Right renal cortex interstitium (tissue), 3 donors: ENCODE results near the gene ZFAND3. TPM values are rescaled to one million over a fixed set of nuclear protein-coding genes. Genes with fewer than 3 reads are reported as not detected.

ENCODE experiments used
- DNase-seq, 3 donors: peaks; one replicate each; pipeline ENCODE4 v3.0.0-alpha.2; 2013; ENCODE audit warnings: low read depth in 3 of 3, low spot score in 2 of 3
- polyA plus RNA-seq, 3 donors: library from polyadenylated mRNA; unstranded; fragments of 120-200 nt; gene quantifications; one replicate each; pipeline ENCODE4 v1.2.1, GENCODE V29; 2013; ENCODE audit not compliant: insufficient read length in 3 of 3

ZFAND3 gene
- polyA plus RNA-seq, 3 donors, result 164 to 166 (median 164) TPM

DNA sequence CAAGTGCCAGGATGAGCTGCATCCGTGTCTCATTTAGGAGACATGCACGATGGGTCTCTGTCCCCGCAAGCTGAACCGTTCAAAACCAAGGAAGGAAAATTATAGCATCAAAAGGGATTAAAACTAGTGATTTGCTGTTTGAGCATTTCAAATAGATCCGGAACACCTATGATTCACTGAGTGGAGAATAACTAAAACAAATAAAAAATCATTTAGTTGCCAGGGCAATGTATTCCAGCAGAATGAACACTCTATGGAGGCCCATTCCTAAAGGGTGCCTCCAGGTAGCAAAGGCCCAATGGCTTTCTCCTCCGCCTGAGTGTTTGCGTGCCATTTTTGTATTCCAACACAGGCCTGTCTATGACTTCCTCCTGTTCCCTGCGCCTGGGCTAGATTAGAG, 354.8 kb downstream of the ZFAND3 start:
- no peak for DNase-seq

- no peak for DNase-seq
Measured at GRCh38 chr6:38174806-38175495, 355.4 kb downstream of the ZFAND3 start.

GRCh38 chr6:38175786-38176185, 356.3 kb downstream of the ZFAND3 start:
- DNase-seq, result no peak

DNA sequence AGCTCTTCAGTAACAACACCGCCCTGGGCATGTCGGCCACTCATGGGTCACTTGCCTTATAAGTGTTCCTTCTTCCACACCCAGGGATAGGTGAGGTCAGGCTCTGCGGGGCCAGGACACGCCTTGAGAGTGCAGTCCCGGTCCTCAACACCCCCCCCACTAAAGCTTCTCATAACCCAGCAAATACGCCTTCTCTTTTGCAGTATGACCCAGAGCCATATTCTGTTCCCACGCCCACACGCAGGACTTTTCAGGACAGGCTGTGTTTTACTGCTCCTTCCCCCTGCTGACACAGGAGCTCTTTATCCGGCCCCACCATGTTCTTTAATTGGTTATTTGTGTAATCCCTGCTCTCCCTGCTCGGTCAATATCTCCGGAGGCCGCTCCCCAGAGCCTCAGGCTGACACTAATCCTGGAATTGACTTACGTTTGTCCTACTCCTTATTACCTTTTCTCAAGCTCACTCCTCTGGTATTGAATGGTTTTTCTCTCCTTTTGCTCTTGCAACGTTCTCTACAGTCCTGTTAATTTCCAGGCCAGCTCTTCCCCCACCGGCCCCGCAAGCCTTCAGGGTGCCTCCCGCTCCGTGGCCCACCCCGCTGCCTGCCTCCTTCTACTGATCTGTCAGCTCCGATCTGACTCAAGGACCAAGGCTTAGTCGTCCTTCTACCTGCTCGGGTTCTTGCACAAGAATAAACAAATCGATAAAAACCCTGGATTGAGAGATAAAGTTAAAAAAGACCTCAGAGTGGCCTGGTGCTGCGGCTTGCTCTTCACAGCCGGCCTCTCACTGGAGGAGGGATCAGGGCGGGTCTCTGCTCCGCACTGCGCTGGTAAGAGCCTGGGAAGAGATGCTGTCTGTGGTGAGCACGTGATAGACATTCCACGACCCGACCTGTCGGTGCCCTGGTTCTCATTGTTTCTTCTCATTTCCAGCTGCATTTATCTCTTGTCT, 357.5 kb downstream of the ZFAND3 start:
- DNase-seq, result no peak

GRCh38 chr6:38177882-38178583, 358.5 kb downstream of the ZFAND3 start:
- no peak for DNase-seq

GRCh38 chr6:38178584-38178886, 359.0 kb downstream of the ZFAND3 start:
- DNase-seq, result no peak

GRCh38 chr6:38179300-38179699, 359.8 kb downstream of the ZFAND3 start:
- DNase-seq, result no peak

DNA sequence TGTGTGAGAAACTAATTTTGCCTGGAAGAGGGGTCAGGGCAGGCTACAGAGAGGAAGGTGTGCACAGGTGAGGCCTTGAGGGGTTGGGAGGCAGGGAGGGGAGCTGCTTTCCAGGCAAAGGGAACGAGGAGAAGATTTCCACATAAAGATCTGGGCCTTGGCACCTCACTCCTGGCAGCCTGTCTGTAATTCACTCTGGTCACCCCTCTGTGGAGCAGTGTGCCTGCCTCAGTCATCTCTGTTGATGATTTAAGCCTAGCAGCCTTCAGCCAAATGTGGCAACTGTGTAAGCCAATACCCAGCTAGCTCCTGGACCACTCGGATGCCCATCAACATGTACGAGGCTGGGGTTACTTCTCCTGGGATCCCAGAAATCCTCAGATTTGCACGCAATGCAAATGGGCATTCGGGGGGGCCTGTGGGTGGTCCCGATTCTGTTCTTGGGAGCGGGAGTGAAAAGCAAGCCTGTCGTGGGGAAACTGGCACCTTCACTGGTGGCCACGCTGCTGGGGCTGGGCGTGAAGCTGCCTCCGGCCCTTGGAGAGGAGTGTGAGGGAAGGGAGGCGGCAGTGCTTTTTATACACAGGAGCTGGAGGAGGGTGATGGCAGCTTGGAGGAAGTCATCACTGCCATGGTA, 360.4 kb downstream of the ZFAND3 start:
- no peak for DNase-seq

DNA sequence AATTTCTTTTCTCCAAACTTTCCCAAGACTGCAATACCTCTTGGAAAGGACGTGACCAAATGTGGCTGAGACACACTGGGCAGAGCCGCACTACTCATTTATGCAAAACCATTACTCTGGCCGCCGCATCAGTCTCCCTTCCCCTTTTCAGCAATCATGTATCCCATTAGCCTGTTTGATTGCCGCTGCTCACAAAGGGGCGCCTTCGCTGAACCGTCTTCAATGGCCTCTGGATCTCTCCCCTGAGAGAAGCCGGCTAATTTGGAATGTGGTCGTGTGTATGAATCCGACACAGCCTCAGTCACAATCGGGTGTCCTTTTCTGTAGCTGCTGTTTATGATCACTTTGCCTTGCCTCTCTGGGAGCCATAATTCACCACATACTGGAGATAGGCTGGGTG, 361.1 kb downstream of the ZFAND3 start:
- DNase-seq, result no peak

DNA sequence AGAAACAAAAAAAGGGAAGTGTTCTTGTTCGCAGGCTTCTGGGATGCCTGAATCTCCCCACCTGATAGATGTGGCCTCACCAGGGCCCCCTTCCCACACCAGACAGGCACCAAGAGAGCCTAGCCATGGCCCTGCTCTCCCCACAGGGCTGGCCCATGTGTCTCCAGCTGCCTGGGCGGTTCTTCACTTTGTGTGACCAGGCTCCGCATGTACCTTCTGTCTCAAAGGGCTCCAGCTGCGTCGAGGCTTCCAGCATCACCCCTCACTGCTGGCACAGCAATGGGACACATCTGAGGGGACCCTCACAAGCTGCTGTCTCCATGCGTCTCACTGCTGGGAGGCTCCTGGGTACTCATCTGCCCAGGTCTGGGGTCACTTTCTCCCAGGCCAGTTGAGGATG, 362.9 kb downstream of the ZFAND3 start:
- no peak for DNase-seq

- no peak for DNase-seq
Measured at GRCh38 chr6:38183856-38184584, 364.5 kb downstream of the ZFAND3 start.

DNA sequence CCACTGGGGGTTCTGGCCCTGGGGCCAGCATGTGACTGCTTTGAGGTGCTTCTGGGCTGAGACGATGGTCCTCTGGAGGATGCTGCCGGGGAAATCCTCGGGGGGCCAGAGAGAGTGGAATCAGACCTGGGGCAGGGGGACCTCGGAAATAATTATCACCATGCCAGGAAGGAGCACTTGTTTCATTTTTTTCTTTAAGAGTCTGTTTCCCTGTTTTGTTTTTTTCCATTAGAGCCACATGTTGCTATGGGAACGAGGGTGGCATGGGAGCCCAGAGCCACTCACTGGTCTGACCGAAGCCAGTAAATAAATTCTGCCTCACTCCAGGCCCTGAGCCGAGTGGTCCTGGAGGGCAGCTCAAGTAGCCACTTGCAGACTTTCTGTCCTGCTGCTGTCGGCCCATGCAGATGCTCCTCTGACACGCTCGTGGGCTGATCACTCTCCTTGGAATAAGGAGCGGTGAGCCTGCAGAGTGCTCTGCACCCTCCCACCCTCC, 365.1 kb downstream of the ZFAND3 start:
- no peak for DNase-seq

- DNase-seq, result no peak
Measured at GRCh38 chr6:38185244-38185643, 365.7 kb downstream of the ZFAND3 start.

DNA sequence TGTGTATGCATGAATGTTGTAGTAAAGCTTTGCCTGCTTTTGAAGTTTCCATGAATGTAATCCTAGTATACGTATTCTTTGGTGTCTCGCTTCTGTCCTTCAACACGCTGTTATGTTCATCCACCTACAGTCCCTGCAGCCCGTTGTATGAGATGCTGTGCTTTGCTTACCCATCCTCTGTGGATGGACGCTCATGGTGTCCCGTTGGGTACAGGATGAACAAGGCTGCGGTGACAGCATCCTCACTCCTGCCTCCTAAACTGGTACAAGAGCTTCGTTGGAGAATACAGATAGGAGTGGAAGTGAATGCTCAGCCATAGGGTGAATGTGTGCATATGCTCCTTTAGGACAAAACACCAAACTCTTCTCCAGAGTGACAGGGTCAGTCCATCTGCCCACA, 366.2 kb downstream of the ZFAND3 start:
- no peak for DNase-seq

DNA sequence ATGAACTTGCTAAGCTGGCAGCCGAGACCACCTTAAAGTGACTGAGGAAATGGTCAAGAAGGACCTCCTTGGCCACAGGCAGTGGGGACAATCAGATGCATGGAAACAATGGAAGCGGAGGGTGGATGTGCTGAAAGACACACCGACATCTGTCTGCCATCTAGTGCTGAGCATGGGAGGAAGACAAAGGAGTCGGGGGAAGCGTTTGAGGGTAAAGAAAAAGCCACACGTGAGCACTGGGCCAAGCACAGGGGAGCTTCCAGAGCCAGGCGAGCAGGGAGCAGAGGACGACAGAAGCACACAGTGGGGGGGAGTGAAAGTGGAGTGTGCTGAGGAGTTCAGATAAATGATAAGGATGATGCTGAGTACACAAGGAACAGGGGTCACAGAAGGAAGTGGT, 367.8 kb downstream of the ZFAND3 start:
- DNase-seq, result no peak

DNA sequence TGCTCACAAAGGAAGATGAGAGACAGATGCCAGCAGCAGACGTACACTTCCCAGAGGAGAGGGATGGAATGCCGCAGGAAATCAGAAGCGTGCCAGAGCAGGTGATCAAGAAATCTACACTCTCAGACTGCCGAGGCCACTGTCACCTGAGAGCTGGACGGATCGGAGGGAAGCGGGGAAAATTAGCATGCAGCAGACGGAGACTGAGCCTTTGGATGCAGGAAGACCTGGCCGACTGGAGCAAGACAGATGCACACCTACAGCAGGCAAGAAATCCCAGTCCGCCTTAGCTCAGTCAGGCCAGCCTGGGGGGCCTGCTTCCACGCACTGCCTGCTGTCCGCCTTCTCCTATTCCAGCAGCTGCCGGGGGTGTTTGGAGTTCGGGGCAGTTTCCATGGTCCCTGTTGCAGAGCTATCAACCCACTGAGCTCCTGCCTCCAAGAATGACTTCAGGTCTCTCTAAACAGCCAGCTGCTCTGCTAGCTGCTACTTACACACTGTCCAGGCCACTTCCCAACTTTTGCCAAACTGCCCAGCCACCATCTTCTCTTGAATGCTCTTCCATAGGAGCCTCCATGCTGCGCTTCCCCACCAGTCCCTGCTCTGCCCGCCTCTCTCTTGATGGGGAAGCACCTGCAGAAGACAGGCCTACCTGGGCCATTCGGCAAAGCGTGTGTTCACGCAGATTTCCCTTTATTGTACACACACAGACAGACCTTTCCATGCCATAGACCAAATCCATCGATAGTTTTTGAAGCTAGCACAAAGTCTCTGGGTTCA, 368.5 kb downstream of the ZFAND3 start:
- DNase-seq, result no peak

DNA sequence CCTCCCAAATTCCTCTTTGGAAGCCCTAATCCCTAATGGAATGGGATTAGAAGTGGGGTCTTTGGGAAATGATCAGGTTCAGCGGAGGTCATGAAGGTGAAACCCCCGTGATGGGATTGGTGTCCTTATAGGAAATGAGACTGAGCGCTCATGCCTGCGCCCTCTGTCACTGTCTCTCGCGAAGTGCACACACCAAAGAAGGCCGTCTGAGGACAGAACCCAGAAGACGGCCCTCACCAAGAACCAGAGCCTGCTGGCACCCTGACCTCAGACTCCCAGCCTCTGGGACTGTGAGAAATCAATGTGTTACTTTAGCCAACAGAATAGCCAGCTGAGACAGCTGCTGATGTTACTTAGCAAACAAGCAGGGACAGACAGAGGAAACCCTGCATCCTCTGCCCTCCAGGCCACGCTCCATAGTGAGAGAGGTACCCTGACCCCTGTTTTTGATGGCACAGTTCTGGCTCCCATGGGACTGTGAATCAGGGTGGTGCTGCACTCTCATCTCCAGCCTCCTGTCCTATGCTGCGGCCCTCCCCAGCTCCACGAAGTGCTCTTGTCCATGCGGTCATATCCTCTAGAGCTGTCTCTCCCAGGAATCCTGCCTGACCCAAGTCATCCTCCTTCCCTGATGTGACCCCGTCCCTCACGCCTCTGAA, 369.3 kb downstream of the ZFAND3 start:
- no peak for DNase-seq

GRCh38 chr6:38191418-38191817, 371.9 kb downstream of the ZFAND3 start:
- DNase-seq, result no peak

- no peak for DNase-seq
Measured at GRCh38 chr6:38192011-38192410, 372.5 kb downstream of the ZFAND3 start.
